SK-N-SH (cell line): ENCODE results near the gene TACC2. TPM values are rescaled to one million over a fixed set of nuclear protein-coding genes. Genes with fewer than 3 reads are reported as not detected.

ENCODE experiments used
- CTCF ChIA-PET: fragments of 300-600, 350-600 bp; formaldehyde crosslinking; extraction: SDS; loops from one replicate; lab custom pipeline; 2021; lab: Yijun Ruan, JAX
- POLR2A ChIA-PET: fragments of 350-600 bp; sonication (Branson Sonifier 250); formaldehyde crosslinking; extraction: SDS; loops from one replicate; lab custom pipeline; 2020; ENCODE audit warnings: antibody characterized with exemption, inconsistent platforms; lab: Yijun Ruan, JAX
- DNase-seq: peaks from one replicate; pipeline ENCODE4 v3.0.0; 2012
- H2AFZ ChIP-seq: fragments of 200-600 bp; sonication (generic); 2 replicates; pipeline ENCODE4 v1.8.1; 2016; ENCODE audit warnings: antibody characterized with exemption, mild to moderate bottlenecking, low read depth
- H3F3A ChIP-seq: fragments of 200-600 bp; sonication (generic); replicated peaks from 2 replicates; pipeline ENCODE3; 2016; ENCODE audit warnings: antibody characterized with exemption, mild to moderate bottlenecking; ENCODE audit not compliant: insufficient read depth
- H3K27ac ChIP-seq, 2 experiments: fragments of 200-500 bp in 1 of 2; fragments of 200-600 bp in 1 of 2; sonication (Bioruptor generic) in 1 of 2; sonication (generic), shearing (Covaris generic) in 1 of 2; 2 replicates each; pipeline versions ENCODE4 v1.5.1 to v1.6.1; 2014 to 2016; ENCODE audit warnings: low read depth in 2 of 2, inconsistent platforms in 1 of 2, low read length in 1 of 2, mild to moderate bottlenecking in 1 of 2, mixed read lengths in 1 of 2
- H3K27me3 ChIP-seq: fragments of 200-600 bp; sonication (generic), shearing (Covaris generic); 2 replicates; pipeline ENCODE4 v1.6.1; 2016; ENCODE audit warnings: mixed run types; ENCODE audit not compliant: insufficient read depth
- H3K36me3 ChIP-seq, 2 experiments: fragments of 200-500 bp in 1 of 2; fragments of 200-600 bp in 1 of 2; sonication (Bioruptor generic) in 1 of 2; sonication (generic) in 1 of 2; replicated peaks in 1 of 2; 2 replicates each; pipeline versions ENCODE3 to v1.5.1; 2014 to 2016; ENCODE audit warnings: low read length in 1 of 2, mild to moderate bottlenecking in 1 of 2; ENCODE audit not compliant: insufficient read depth in 2 of 2, control insufficient read depth in 1 of 2
- H3K4me1 ChIP-seq, 2 experiments: fragments of 200-500 bp in 1 of 2; fragments of 200-600 bp in 1 of 2; sonication (Bioruptor generic) in 1 of 2; sonication (generic), shearing (Covaris generic) in 1 of 2; 2 replicates each; pipeline versions ENCODE4 v1.5.1 to v1.6.1; 2014 to 2016; ENCODE audit warnings: low read depth in 1 of 2, low read length in 1 of 2, mixed run types in 1 of 2; ENCODE audit not compliant: insufficient read depth in 2 of 2, control insufficient read depth in 1 of 2
- H3K4me2 ChIP-seq: fragments of 200-600 bp; sonication (generic), shearing (Covaris generic); 2 replicates; pipeline ENCODE4 v1.6.1; 2017; ENCODE audit warnings: mixed run types
- H3K4me3 ChIP-seq, 2 experiments: fragments of 200-500 bp in 1 of 2; fragments of 200-600 bp in 1 of 2; sonication (Bioruptor generic) in 1 of 2; sonication (generic), shearing (Covaris generic) in 1 of 2; 2 replicates each; pipeline versions ENCODE4 v1.5.1 to v1.8.1; 2014 to 2016; ENCODE audit warnings: low read depth in 2 of 2, inconsistent platforms in 1 of 2, low read length in 1 of 2, mild to moderate bottlenecking in 1 of 2, mixed read lengths in 1 of 2, moderate library complexity in 1 of 2
- H3K79me2 ChIP-seq: fragments of 200-600 bp; sonication (generic); 2 replicates; pipeline ENCODE4 v1.8.1; 2017; ENCODE audit warnings: mild to moderate bottlenecking; ENCODE audit not compliant: insufficient read depth
- H3K9ac ChIP-seq: fragments of 200-600 bp; sonication (generic); 2 replicates; pipeline ENCODE4 v1.6.1; 2017; ENCODE audit warnings: mixed run types
- H3K9me2 ChIP-seq: fragments of 200-600 bp; sonication (generic); 2 replicates; pipeline ENCODE4 v1.6.1; 2017; ENCODE audit warnings: mixed run types
- H3K9me3 ChIP-seq: fragments of 200-600 bp; sonication (generic); 2 replicates; pipeline ENCODE4 v1.6.1; 2017; ENCODE audit warnings: mixed run types, mild to moderate bottlenecking, moderate library complexity
- H4K20me1 ChIP-seq: fragments of 200-600 bp; sonication (generic); 2 replicates; pipeline ENCODE4 v1.6.1; 2017; ENCODE audit warnings: mild to moderate bottlenecking, mixed run types; ENCODE audit not compliant: insufficient read depth
- EP300 ChIP-seq, 2 experiments: IDR thresholded peaks; 2 replicates each; pipeline versions ENCODE4 v1.4.0 to v1.6.1; 2012; ENCODE audit warnings: borderline replicate concordance in 1 of 2, low read depth in 1 of 2, low read length in 1 of 2
- EZH2phosphoT487 ChIP-seq: fragments of 200-600 bp; sonication (generic); IDR thresholded peaks from 2 replicates; pipeline ENCODE4 v1.6.1; 2017; ENCODE audit warnings: low read depth, mixed run types, mild to moderate bottlenecking, antibody characterized with exemption, moderate library complexity, borderline replicate concordance
- IRF3 ChIP-seq: fragments of 150-350 bp; IDR thresholded peaks from 2 replicates; pipeline ENCODE4 v1.6.1; 2016; ENCODE audit warnings: mild to moderate bottlenecking, low read depth, low read length
- JUND ChIP-seq: IDR thresholded peaks from 2 replicates; pipeline ENCODE4 v1.4.0; 2012
- MEF2A ChIP-seq: IDR thresholded peaks from 2 replicates; pipeline ENCODE4 v1.4.0; 2012; ENCODE audit warnings: low read depth, borderline replicate concordance
- NFIC ChIP-seq: IDR thresholded peaks from 2 replicates; pipeline ENCODE4 v1.4.0; 2012; ENCODE audit warnings: borderline replicate concordance
- NRF1 ChIP-seq: IDR thresholded peaks from 2 replicates; pipeline ENCODE4 v1.6.1; 2012; ENCODE audit warnings: low read depth, mild to moderate bottlenecking, low read length
- PBX3 ChIP-seq: IDR thresholded peaks from 2 replicates; pipeline ENCODE4; 2012
- POLR2AphosphoS5 ChIP-seq: IDR thresholded peaks from 2 replicates; pipeline ENCODE4 v1.6.1; 2012; ENCODE audit warnings: low read depth, low read length
- RAD21 ChIP-seq: IDR thresholded peaks from 2 replicates; pipeline ENCODE4 v1.6.1; 2012; ENCODE audit warnings: mild to moderate bottlenecking, low read length
- RCOR1 ChIP-seq: fragments of 150-350 bp; IDR thresholded peaks from 2 replicates; pipeline ENCODE4 v1.6.1; 2017; ENCODE audit warnings: antibody characterized with exemption, low read length
- RFX5 ChIP-seq: IDR thresholded peaks from 2 replicates; pipeline ENCODE4 v1.6.1; 2012; ENCODE audit warnings: mild to moderate bottlenecking, improper control_type of control experiment, low read length
- SIN3A ChIP-seq: IDR thresholded peaks from 2 replicates; pipeline ENCODE4 v1.6.1; 2012; ENCODE audit warnings: low read depth, mild to moderate bottlenecking, low read length, moderate library complexity, borderline replicate concordance
- TCF12 ChIP-seq: IDR thresholded peaks from 2 replicates; pipeline ENCODE4 v1.4.0; 2012
- TEAD4 ChIP-seq: IDR thresholded peaks from 2 replicates; pipeline ENCODE4 v1.4.0; 2012; ENCODE audit warnings: mild to moderate bottlenecking, borderline replicate concordance; ENCODE audit not compliant: insufficient read depth
- USF1 ChIP-seq: IDR thresholded peaks from 2 replicates; pipeline ENCODE4 v1.4.0; 2012; ENCODE audit warnings: low read depth, borderline replicate concordance
- YY1 ChIP-seq: IDR thresholded peaks from 2 replicates; pipeline ENCODE4 v1.4.0; 2012; ENCODE audit warnings: low read depth, mild to moderate bottlenecking
- ZBTB33 ChIP-seq: IDR thresholded peaks from 2 replicates; pipeline ENCODE4 v1.4.0; 2012; ENCODE audit warnings: low read depth, borderline replicate concordance
- WGBS: methylation state at CpG from one replicate; pipeline ENCODE4 v1.1.6; 2017; ENCODE audit warnings: low lambda C conversion rate; 5-methylcytosine and 5-hydroxymethylcytosine counted together
- polyA plus RNA-seq, 3 experiments: library from polyadenylated mRNA; depleted of rRNA; stranded (reverse); fragments of >200 nt; gene quantifications; 2 replicates each; pipeline ENCODE4 v1.2.3, GENCODE V29; 2012

Gene TACC2
- polyA plus RNA-seq, 1 of the 3 experiments (the other 2 are of a cell fraction): 8.8 TPM

GRCh38 chr10:122132331-122132755, 143.4 kb downstream of the TACC2 start:
- POLR2A ChIA-PET: no interaction called here
- 93% methylated on average over 15 of the region's 15 CpGs for WGBS
- Histone ChIP-seq H3K4me3 (no peak overlapping the region), H3F3A (peaks cover 14% of the 10 kb centered on the region), H4K20me1 (no peaks in the 10 kb centered on the region), H3K36me3 (peaks cover 0 to 3% of the 10 kb centered on the region in 2 experiments), H3K9ac (no peak overlapping the region), H3K9me3 (no peaks in the 10 kb centered on the region), H3K27ac (no peak overlapping the region), H3K79me2 (0 out of 2 replicates have a peak, but pooled peaks cover 10% of the 10 kb centered on the region), H3K9me2 (no peaks in the 10 kb centered on the region), H3K4me1 (peaks cover 5 to 11% of the 10 kb centered on the region in 2 experiments; a peak in 3 of 4 replicates), H3K4me2 (no peak overlapping the region), H3K27me3 (no peaks in the 10 kb centered on the region), H2AFZ (no peak overlapping the region)
- DNase-seq: no peak
- CTCF ChIA-PET: interaction anchor here (1.2 kb wide), 1 partner anchor 10 kb away, joined by 3 read pairs; no protein-coding TSS in a partner anchor
- TF ChIP-seq PBX3 (no peak), YY1 (no peak), USF1 (no peak), EP300 (IDR thresholded peaks at IDR 0.05; ENCODE audit: borderline replicate concordance in 1 of 2, low read depth in 1 of 2, low read length in 1 of 2) (no peak), RAD21 (no peak), TEAD4 (no peak), NFIC (no peak), NRF1 (no peak)

GRCh38 chr10:122132882-122133565, 144.1 kb downstream of the TACC2 start:
- H3K4me3 ChIP-seq: no peak overlapping the region
- H3K79me2 ChIP-seq: 0 out of 2 replicates have a peak, but pooled peaks cover 10% of the 10 kb centered on the region
- ChIA-PET POLR2A (no interaction called here), CTCF (interaction anchor here (1.2 kb wide), 1 partner anchor 11 kb away, joined by 3 read pairs; no protein-coding TSS in a partner anchor)
- H4K20me1 ChIP-seq: no peaks in the 10 kb centered on the region
- H3F3A ChIP-seq: peaks cover 9% of the 10 kb centered on the region
- H3K4me2 ChIP-seq: no peak overlapping the region
- no peak overlapping the region for H2AFZ ChIP-seq
- H3K9me3 ChIP-seq: no peaks in the 10 kb centered on the region
- DNase-seq: no peak
- H3K27ac ChIP-seq: no peak overlapping the region
- peaks cover 0 to 3% of the 10 kb centered on the region in 2 experiments for H3K36me3 ChIP-seq
- TF ChIP-seq JUND: no peak
- no peak for TF ChIP-seq EZH2phosphoT487
- TF ChIP-seq RFX5: no peak
- no peak for TF ChIP-seq SIN3A
- no peak for TF ChIP-seq MEF2A
- TF ChIP-seq RCOR1: no peak
- TF ChIP-seq ZBTB33: no peak
- no peak for TF ChIP-seq IRF3
- TF ChIP-seq POLR2AphosphoS5: no peak
- TF ChIP-seq TCF12: no peak
- H3K27me3 ChIP-seq: no peaks in the 10 kb centered on the region
- H3K4me1 ChIP-seq: peaks cover 0 to 14% of the 10 kb centered on the region in 2 experiments; a peak in 1 of 4 replicates
- no peak overlapping the region for H3K9ac ChIP-seq
- H3K9me2 ChIP-seq: no peaks in the 10 kb centered on the region
- WGBS: 91% methylated on average over 12 of the region's 12 CpGs
